GM18867 (cell line): ENCODE measurements around the gene RAB11A.

Source experiments
- ATAC-seq: cut with Tn5 transposase; IDR thresholded peaks from one replicate; pipeline ENCODE4 v1.9.1; 2021; ENCODE audit warnings: mild to moderate bottlenecking, moderate library complexity; ENCODE audit not compliant: unreplicated experiment

RAB11A gene

GRCh38 chr15:65883571-65883970, 14.3 kb downstream of the RAB11A start:
- ATAC-seq = no peak

- no peak for ATAC-seq
Measured at GRCh38 chr15:65884511-65884910, 15.2 kb downstream of the RAB11A start.

GRCh38 chr15:65885668-65886218, 16.5 kb downstream of the RAB11A start:
- no peak for ATAC-seq

GRCh38 chr15:65887565-65887964, 18.3 kb downstream of the RAB11A start:
- no peak for ATAC-seq

GRCh38 chr15:65888981-65889380, 19.7 kb downstream of the RAB11A start:
- no peak for ATAC-seq

- ATAC-seq = no peak
Measured at GRCh38 chr15:65893060-65893459, 23.8 kb downstream of the RAB11A start.

- no peak for ATAC-seq
Measured at GRCh38 chr15:65896236-65896635, 26.9 kb downstream of the RAB11A start.

- ATAC-seq = no peak
Measured at GRCh38 chr15:65900488-65900887, 31.2 kb downstream of the RAB11A start.

- no peak for ATAC-seq
Measured at GRCh38 chr15:65901336-65901735, 32.0 kb downstream of the RAB11A start.

GRCh38 chr15:65901836-65902235, 32.5 kb downstream of the RAB11A start:
- no peak for ATAC-seq

GRCh38 chr15:65902373-65902772, 33.1 kb downstream of the RAB11A start:
- peak; percentile 37 for ATAC-seq

GRCh38 chr15:65903296-65904073, 34.2 kb downstream of the RAB11A start:
- no peak for ATAC-seq

GRCh38 chr15:65904301-65904700, 35.0 kb downstream of the RAB11A start:
- ATAC-seq = no peak

GRCh38 chr15:65906396-65906795, 37.1 kb downstream of the RAB11A start:
- no peak for ATAC-seq

GRCh38 chr15:65907661-65908060, 38.4 kb downstream of the RAB11A start:
- ATAC-seq = no peak

- no peak for ATAC-seq
Measured at GRCh38 chr15:65908876-65909275, 39.6 kb downstream of the RAB11A start.

- no peak for ATAC-seq
Measured at GRCh38 chr15:65909831-65910230, 40.5 kb downstream of the RAB11A start.

GRCh38 chr15:65910341-65910740, 41.0 kb downstream of the RAB11A start:
- ATAC-seq = no peak

- ATAC-seq = no peak
Measured at GRCh38 chr15:65912235-65912634, 42.9 kb downstream of the RAB11A start.

- ATAC-seq = no peak
Measured at GRCh38 chr15:65913631-65914199, 44.4 kb downstream of the RAB11A start.

- no peak for ATAC-seq
Measured at GRCh38 chr15:65914386-65914785, 45.1 kb downstream of the RAB11A start.
